HepG2 (cell line): ENCODE data around the gene ERCC4. TPM values are rescaled to one million over a fixed set of nuclear protein-coding genes. Genes with fewer than 3 reads are reported as not detected.

Source experiments
- KLF6 ChIP-seq: IDR thresholded peaks from 2 replicates; pipeline ENCODE4 v1.8.0; 2016; ENCODE audit warnings: missing biosample characterization, missing genetic modification reagents
- MED13 ChIP-seq: sonication (generic); formaldehyde crosslinking; IDR thresholded peaks from 2 replicates; pipeline ENCODE4 v1.5.0; 2020; ENCODE audit warnings: missing genetic modification reagents
- MIXL1 ChIP-seq: IDR thresholded peaks from 2 replicates; pipeline ENCODE4 v1.6.1; 2016
- NBN ChIP-seq: fragments of 450-650 bp; conservative IDR thresholded peaks from 2 replicates; pipeline ENCODE4 v1.6.1; 2017
- NR2F1 ChIP-seq, 2 experiments: fragments of 450-650 bp in 1 of 2; formaldehyde crosslinking in 1 of 2; IDR thresholded peaks; 2 replicates each; pipeline versions ENCODE4 v1.5.0 to v1.6.1; 2016 to 2020; ENCODE audit warnings: mild to moderate bottlenecking in 1 of 2, missing compliant biosample characterization in 1 of 2, missing genetic modification reagents in 1 of 2, moderate library complexity in 1 of 2
- PPARG ChIP-seq: conservative IDR thresholded peaks from 2 replicates; pipeline ENCODE4 v1.6.1; 2016; ENCODE audit warnings: missing biosample characterization, missing genetic modification reagents
- RXRA ChIP-seq: sonication (generic); formaldehyde crosslinking; IDR thresholded peaks from 2 replicates; pipeline ENCODE4 v1.5.1; 2020; ENCODE audit warnings: missing genetic modification reagents
- TOPORS ChIP-seq: sonication (generic); formaldehyde crosslinking; IDR thresholded peaks from 2 replicates; pipeline ENCODE4 v1.8.0; 2023; ENCODE audit warnings: mild to moderate bottlenecking, missing genetic modification reagents
- U2AF1 ChIP-seq: fragments of 200-400 bp; formaldehyde crosslinking; optimal IDR thresholded peaks from 2 replicates; pipeline ENCODE3; 2017; ENCODE audit warnings: mild to moderate bottlenecking, low read depth, low read length
- ZFAT ChIP-seq: sonication (generic); formaldehyde crosslinking; conservative IDR thresholded peaks from 2 replicates; pipeline ENCODE4 v1.8.1; 2023; ENCODE audit warnings: missing genetic modification reagents, inconsistent platforms
- ZNF143 ChIP-seq: sonication (generic); formaldehyde crosslinking; IDR thresholded peaks from 2 replicates; pipeline ENCODE4 v1.4.0; 2020; ENCODE audit warnings: missing genetic modification reagents
- ZNF749 ChIP-seq: sonication (generic); formaldehyde crosslinking; IDR thresholded peaks from 2 replicates; pipeline ENCODE4 v1.8.0; 2022; ENCODE audit warnings: mild to moderate bottlenecking, missing genetic modification reagents, moderate library complexity, borderline replicate concordance
- ZSCAN9 ChIP-seq: IDR thresholded peaks from 2 replicates; pipeline ENCODE4 v1.6.1; 2016; ENCODE audit warnings: borderline replicate concordance
- polyA plus RNA-seq, 8 experiments: library from polyadenylated mRNA; depleted of rRNA in 3 of 8; stranded (reverse) in 7 of 8; unstranded in 1 of 8; fragments of >200 nt; fragmentation: Illumina TruSeq in 4 of 8; extraction: Trizol in 4 of 8; gene quantifications; 2 replicates each; pipeline versions ENCODE4 v1.2.1 to v1.2.3, GENCODE V29; 2011 to 2016; ENCODE audit warnings: low read depth in 4 of 8, missing spikeins in 1 of 8, mixed read lengths in 1 of 8; ENCODE audit not compliant: insufficient read depth in 1 of 8
- total RNA-seq, 5 experiments: library from RNA; depleted of rRNA; stranded (reverse); fragments of >200 nt; fragmentation: Illumina TruSeq; extraction: Trizol; gene quantifications; 2 replicates each; pipeline ENCODE4 v1.2.3, GENCODE V29; 2016; ENCODE audit warnings: low read depth in 1 of 5
- TF ChIP-seq, protein P1 (sequence below): sonication (generic); formaldehyde crosslinking; IDR thresholded peaks from 2 replicates; pipeline ENCODE4 v1.4.0; 2020; ENCODE audit warnings: missing genetic modification reagents
- TF ChIP-seq, protein P2 (sequence below): sonication (generic); formaldehyde crosslinking; IDR thresholded peaks from 2 replicates; pipeline ENCODE4 v1.8.0; 2022; ENCODE audit warnings: missing genetic modification reagents, mild to moderate bottlenecking, inconsistent platforms, borderline replicate concordance
- TF ChIP-seq, protein P3 (sequence below): sonication (generic); formaldehyde crosslinking; IDR thresholded peaks from 2 replicates; pipeline ENCODE4 v1.9.0; 2021; ENCODE audit warnings: missing genetic modification reagents, borderline replicate concordance
- TF ChIP-seq, protein P4 (sequence below), 2 experiments: sonication (generic) in 1 of 2; formaldehyde crosslinking in 1 of 2; IDR thresholded peaks; 2 replicates each; pipeline versions ENCODE4 v1.5.1 to v1.6.1; 2011 to 2020; ENCODE audit warnings: borderline replicate concordance in 1 of 2, low read depth in 1 of 2, low read length in 1 of 2, mild to moderate bottlenecking in 1 of 2, missing genetic modification reagents in 1 of 2, moderate library complexity in 1 of 2
- TF ChIP-seq, protein P5 (sequence below): sonication (generic); formaldehyde crosslinking; IDR thresholded peaks from 2 replicates; pipeline ENCODE4 v1.5.1; 2020; ENCODE audit warnings: mild to moderate bottlenecking, moderate library complexity, missing genetic modification reagents
- TF ChIP-seq, protein P6 (sequence below): IDR thresholded peaks from 2 replicates; pipeline ENCODE4 v1.6.1; 2016; ENCODE audit warnings: missing biosample characterization, missing genetic modification reagents, low read depth

The ERCC4 gene
- total and polyA plus RNA-seq, 2 of the 13 experiments (the other 11 are each of a cell fraction or from before 2014, with no cell fraction given), result 5.4 to 15.2 TPM

DNA sequence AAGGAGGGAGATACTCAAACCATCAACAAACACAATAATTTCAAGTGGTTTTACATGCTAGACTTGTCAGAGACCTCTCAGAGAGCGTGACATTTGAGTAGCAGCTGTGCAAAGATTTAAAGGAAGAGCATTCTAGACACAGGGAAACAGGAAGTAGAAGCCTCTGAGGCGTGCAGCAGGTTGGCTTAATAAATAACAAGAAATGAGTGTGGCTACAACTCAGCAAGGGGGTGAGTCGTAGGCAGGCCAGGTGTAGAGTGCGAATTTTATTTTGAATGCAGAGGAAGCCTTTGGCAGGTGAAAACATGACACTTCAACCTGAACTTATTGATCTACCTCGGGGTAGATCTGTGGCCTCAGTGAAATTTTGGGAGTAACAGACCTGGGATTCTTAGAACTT is 78.0 kb downstream of the ERCC4 start (continued):
- TF ChIP-seq, protein P1, sequence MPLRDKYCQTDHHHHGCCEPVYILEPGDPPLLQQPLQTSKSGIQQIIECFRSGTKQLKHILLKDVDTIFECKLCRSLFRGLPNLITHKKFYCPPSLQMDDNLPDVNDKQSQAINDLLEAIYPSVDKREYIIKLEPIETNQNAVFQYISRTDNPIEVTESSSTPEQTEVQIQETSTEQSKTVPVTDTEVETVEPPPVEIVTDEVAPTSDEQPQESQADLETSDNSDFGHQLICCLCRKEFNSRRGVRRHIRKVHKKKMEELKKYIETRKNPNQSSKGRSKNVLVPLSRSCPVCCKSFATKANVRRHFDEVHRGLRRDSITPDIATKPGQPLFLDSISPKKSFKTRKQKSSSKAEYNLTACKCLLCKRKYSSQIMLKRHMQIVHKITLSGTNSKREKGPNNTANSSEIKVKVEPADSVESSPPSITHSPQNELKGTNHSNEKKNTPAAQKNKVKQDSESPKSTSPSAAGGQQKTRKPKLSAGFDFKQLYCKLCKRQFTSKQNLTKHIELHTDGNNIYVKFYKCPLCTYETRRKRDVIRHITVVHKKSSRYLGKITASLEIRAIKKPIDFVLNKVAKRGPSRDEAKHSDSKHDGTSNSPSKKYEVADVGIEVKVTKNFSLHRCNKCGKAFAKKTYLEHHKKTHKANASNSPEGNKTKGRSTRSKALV, result 0 out of 2 replicates have a peak, but pooled peaks have one; percentile 43
- TF ChIP-seq NBN (no peak), MED13 (no peak), RXRA (CRISPR knock-in tag) (no peak), KLF6 (CRISPR knock-in tag) (no peak), U2AF1 (no peak), ZSCAN9 (CRISPR knock-in tag) (peak; percentile 66; the same call in 1 of the 2 replicates), TOPORS (no peak), ZFAT (CRISPR knock-in tag) (no peak), NR2F1 (CRISPR knock-in tag; IDR thresholded peaks at IDR 0.05) (no peak), ZNF749 (CRISPR knock-in tag) (no peak), ZNF143 (no peak), MIXL1 (CRISPR knock-in tag) (peak; percentile 78; the same call in 1 of the 2 replicates), PPARG (CRISPR knock-in tag) (no peak)
- TF ChIP-seq, protein P2, sequence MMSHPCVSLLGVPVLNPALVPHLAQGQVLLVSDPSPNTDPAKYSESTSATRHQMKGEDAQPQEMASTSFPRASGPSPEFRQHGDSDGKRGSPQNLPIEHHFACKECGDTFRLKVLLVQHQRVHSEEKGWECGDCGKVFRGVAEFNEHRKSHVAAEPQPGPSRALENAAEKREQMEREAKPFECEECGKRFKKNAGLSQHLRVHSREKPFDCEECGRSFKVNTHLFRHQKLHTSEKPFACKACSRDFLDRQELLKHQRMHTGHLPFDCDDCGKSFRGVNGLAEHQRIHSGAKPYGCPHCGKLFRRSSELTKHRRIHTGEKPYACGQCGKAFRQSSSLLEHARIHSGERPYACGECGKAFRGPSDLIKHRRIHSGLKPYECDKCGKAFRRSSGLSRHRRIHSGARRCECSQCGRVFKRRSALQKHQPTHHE (CRISPR knock-in tag), result no peak
- TF ChIP-seq, protein P3, sequence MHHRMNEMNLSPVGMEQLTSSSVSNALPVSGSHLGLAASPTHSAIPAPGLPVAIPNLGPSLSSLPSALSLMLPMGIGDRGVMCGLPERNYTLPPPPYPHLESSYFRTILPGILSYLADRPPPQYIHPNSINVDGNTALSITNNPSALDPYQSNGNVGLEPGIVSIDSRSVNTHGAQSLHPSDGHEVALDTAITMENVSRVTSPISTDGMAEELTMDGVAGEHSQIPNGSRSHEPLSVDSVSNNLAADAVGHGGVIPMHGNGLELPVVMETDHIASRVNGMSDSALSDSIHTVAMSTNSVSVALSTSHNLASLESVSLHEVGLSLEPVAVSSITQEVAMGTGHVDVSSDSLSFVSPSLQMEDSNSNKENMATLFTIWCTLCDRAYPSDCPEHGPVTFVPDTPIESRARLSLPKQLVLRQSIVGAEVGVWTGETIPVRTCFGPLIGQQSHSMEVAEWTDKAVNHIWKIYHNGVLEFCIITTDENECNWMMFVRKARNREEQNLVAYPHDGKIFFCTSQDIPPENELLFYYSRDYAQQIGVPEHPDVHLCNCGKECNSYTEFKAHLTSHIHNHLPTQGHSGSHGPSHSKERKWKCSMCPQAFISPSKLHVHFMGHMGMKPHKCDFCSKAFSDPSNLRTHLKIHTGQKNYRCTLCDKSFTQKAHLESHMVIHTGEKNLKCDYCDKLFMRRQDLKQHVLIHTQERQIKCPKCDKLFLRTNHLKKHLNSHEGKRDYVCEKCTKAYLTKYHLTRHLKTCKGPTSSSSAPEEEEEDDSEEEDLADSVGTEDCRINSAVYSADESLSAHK (CRISPR knock-in tag), result no peak
- TF ChIP-seq, protein P4, sequence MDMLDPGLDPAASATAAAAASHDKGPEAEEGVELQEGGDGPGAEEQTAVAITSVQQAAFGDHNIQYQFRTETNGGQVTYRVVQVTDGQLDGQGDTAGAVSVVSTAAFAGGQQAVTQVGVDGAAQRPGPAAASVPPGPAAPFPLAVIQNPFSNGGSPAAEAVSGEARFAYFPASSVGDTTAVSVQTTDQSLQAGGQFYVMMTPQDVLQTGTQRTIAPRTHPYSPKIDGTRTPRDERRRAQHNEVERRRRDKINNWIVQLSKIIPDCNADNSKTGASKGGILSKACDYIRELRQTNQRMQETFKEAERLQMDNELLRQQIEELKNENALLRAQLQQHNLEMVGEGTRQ (IDR thresholded peaks at IDR 0.05; ENCODE audit: low read depth, low read length), result no peak
- TF ChIP-seq, protein P4 (CRISPR knock-in tag; IDR thresholded peaks at IDR 0.05; ENCODE audit: borderline replicate concordance), result no peak
- TF ChIP-seq, protein P5, sequence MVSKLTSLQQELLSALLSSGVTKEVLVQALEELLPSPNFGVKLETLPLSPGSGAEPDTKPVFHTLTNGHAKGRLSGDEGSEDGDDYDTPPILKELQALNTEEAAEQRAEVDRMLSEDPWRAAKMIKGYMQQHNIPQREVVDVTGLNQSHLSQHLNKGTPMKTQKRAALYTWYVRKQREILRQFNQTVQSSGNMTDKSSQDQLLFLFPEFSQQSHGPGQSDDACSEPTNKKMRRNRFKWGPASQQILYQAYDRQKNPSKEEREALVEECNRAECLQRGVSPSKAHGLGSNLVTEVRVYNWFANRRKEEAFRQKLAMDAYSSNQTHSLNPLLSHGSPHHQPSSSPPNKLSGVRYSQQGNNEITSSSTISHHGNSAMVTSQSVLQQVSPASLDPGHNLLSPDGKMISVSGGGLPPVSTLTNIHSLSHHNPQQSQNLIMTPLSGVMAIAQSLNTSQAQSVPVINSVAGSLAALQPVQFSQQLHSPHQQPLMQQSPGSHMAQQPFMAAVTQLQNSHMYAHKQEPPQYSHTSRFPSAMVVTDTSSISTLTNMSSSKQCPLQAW (CRISPR knock-in tag), result peak; percentile 72; the same call in 1 of the 2 replicates
- TF ChIP-seq, protein P6, sequence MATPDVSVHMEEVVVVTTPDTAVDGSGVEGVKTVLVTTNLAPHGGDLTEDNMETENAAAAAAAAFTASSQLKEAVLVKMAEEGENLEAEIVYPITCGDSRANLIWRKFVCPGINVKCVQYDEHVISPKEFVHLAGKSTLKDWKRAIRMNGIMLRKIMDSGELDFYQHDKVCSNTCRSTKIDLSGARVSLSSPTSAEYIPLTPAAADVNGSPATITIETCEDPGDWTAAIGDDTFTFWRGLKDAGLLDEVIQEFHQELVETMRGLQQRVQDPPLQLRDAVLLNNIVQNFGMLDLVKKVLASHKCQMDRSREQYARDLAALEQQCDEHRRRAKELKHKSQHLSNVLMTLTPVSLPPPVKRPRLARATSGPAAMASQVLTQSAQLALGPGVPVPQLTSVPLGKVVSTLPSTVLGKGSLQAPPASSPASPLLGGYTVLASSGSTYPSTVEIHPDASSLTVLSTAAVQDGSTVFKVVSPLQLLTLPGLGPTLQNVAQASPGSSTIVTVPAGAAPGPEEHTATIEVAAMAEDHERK (CRISPR knock-in tag), result no peak
